ENCODE data around the gene NUP62.

GRCh38 chr19:49957262-49957915, 28.1 kb upstream of the NUP62 start:
- TF ChIP-seq CTCF (conservative IDR thresholded peaks at IDR 0.05; ENCODE audit: low read depth in 2 of 2) (no peak), POLR2AphosphoS5 (IDR thresholded peaks at IDR 0.05; ENCODE audit: low read depth) (no peak), STAT1 (IDR thresholded peaks at IDR 0.05; ENCODE audit: unreplicated experiment) (no peak), JUNB (IDR thresholded peaks at IDR 0.05; ENCODE audit: unreplicated experiment) (no peak), EZH2 (IDR thresholded peaks at IDR 0.05; ENCODE audit: low read depth, unreplicated experiment) (no peak), REST (IDR thresholded peaks at IDR 0.05; ENCODE audit: unreplicated experiment) (no peak), NANOG (IDR thresholded peaks at IDR 0.05; ENCODE audit: borderline replicate concordance) (no peak), EZH2phosphoT487 (IDR thresholded peaks at IDR 0.05; ENCODE audit: unreplicated experiment) (no peak)
